Nephron progenitor cell (in vitro differentiated cells): Measurements from ENCODE around the gene PEX14.

Experiments
- DNase-seq: peaks from one replicate; pipeline ENCODE4 v3.0.0; 2021
- H3K27ac Mint-ChIP-seq: 2 replicates; pipeline ENCODE4 v1.8.0; 2021; ENCODE audit warnings: mild to moderate bottlenecking, moderate library complexity, mixed read lengths
- H3K27me3 Mint-ChIP-seq: 2 replicates; pipeline ENCODE4 v1.8.0; 2021; ENCODE audit warnings: mild to moderate bottlenecking, low read depth, mixed read lengths; ENCODE audit not compliant: poor library complexity
- H3K36me3 Mint-ChIP-seq: 2 replicates; pipeline ENCODE4 v1.8.0; 2021; ENCODE audit warnings: low read depth, mixed read lengths
- H3K4me1 Mint-ChIP-seq: 2 replicates; pipeline ENCODE4 v1.8.0; 2021; ENCODE audit warnings: mixed read lengths
- H3K4me3 Mint-ChIP-seq: 2 replicates; pipeline ENCODE4 v1.8.0; 2021; ENCODE audit warnings: mild to moderate bottlenecking, moderate library complexity, mixed read lengths
- H3K9me3 Mint-ChIP-seq: 2 replicates; pipeline ENCODE4 v1.8.0; 2021; ENCODE audit warnings: mild to moderate bottlenecking, moderate library complexity, mixed read lengths
- TF ChIP-seq, protein P1 (sequence below): fragments of 200-600 bp; sonication (generic); IDR thresholded peaks from 2 replicates; pipeline ENCODE4 v1.5.0; 2021; ENCODE audit warnings: antibody characterized with exemption

The PEX14 gene

GRCh38 chr1:10588640-10589039 lies 113.9 kb downstream of the PEX14 start:
- DNase-seq: no peak
- H3K9me3 Mint-ChIP-seq: peaks cover 26% of the 10 kb centered on the region
- no peak overlapping the region for H3K4me3 Mint-ChIP-seq
- peaks cover 26% of the 10 kb centered on the region for H3K36me3 Mint-ChIP-seq
- H3K27ac Mint-ChIP-seq: no peak overlapping the region
- H3K27me3 Mint-ChIP-seq: no peaks in the 10 kb centered on the region
- peaks cover 25% of the 10 kb centered on the region for H3K4me1 Mint-ChIP-seq
- TF ChIP-seq, protein P1, sequence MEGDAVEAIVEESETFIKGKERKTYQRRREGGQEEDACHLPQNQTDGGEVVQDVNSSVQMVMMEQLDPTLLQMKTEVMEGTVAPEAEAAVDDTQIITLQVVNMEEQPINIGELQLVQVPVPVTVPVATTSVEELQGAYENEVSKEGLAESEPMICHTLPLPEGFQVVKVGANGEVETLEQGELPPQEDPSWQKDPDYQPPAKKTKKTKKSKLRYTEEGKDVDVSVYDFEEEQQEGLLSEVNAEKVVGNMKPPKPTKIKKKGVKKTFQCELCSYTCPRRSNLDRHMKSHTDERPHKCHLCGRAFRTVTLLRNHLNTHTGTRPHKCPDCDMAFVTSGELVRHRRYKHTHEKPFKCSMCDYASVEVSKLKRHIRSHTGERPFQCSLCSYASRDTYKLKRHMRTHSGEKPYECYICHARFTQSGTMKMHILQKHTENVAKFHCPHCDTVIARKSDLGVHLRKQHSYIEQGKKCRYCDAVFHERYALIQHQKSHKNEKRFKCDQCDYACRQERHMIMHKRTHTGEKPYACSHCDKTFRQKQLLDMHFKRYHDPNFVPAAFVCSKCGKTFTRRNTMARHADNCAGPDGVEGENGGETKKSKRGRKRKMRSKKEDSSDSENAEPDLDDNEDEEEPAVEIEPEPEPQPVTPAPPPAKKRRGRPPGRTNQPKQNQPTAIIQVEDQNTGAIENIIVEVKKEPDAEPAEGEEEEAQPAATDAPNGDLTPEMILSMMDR: no peak

GRCh38 chr1:10589074-10589473 lies 114.3 kb downstream of the PEX14 start:
- H3K27ac Mint-ChIP-seq: no peak overlapping the region
- H3K36me3 Mint-ChIP-seq: peaks cover 21% of the 10 kb centered on the region
- TF ChIP-seq, protein P1: no peak
- no peak for DNase-seq
- H3K9me3 Mint-ChIP-seq: peaks cover 22% of the 10 kb centered on the region
- H3K4me1 Mint-ChIP-seq: peaks cover 26% of the 10 kb centered on the region
- peaks cover 1% of the 10 kb centered on the region for H3K27me3 Mint-ChIP-seq
- no peak overlapping the region for H3K4me3 Mint-ChIP-seq

DNA sequence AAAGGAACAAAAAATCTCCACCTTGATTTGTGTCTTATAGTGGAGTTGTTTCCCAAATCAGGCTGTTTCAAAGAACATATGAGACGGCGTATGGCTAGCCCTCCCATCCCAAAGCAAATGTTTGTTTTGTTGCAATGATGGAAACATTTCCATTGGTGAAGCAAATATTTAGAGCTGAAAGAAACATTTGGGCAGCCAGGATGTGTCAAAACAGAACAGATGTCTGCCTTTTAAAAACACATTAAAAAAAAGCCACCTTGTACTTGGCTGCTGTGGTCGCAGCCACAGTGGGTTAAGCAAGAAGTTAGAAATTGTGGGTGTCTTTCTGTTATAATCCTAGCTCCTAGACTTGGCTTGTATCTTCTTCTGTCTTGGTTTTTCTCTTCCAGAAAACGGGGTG lies 116.3 kb downstream of the PEX14 start:
- H3K4me1 Mint-ChIP-seq: peaks cover 32% of the 10 kb centered on the region
- TF ChIP-seq, protein P1: no peak
- DNase-seq: no peak
- H3K36me3 Mint-ChIP-seq: peaks cover 4% of the 10 kb centered on the region
- peaks cover 3% of the 10 kb centered on the region for H3K27me3 Mint-ChIP-seq
- H3K27ac Mint-ChIP-seq: no peak overlapping the region
- peaks cover 4% of the 10 kb centered on the region for H3K9me3 Mint-ChIP-seq
- no peak overlapping the region for H3K4me3 Mint-ChIP-seq

GRCh38 chr1:10592373-10592772 lies 117.6 kb downstream of the PEX14 start:
- no peak overlapping the region for H3K27ac Mint-ChIP-seq

DNA sequence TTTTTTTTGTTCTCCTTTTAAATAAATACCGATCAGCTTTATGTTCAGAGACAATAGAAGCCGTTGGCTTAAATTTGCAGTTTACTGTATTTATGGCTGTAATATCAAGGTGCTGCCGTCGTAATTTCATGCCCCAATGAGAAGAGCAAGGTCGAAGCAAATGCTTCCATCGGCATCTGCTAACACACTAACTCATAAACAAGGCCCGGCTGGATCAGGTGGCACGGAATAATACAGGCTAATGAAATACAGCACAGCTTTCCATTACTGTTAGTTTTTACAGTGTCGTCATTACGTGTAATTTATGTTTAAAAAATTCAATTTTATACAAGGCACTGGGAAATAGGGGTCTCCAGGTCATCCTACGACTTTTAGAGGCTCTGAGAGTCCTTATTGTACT lies 119.0 kb downstream of the PEX14 start:
- TF ChIP-seq, protein P1: no peak

More at GRCh38 chr1:10592373-10592772, 117.6 kb downstream of the PEX14 start:
- no peaks in the 10 kb centered on the region for H3K9me3 Mint-ChIP-seq
- peaks cover 3% of the 10 kb centered on the region for H3K27me3 Mint-ChIP-seq
- TF ChIP-seq, protein P1: no peak
- DNase-seq: no peak
- no peaks in the 10 kb centered on the region for H3K36me3 Mint-ChIP-seq
- peaks cover 36% of the 10 kb centered on the region for H3K4me1 Mint-ChIP-seq
- no peak overlapping the region for H3K4me3 Mint-ChIP-seq

DNA sequence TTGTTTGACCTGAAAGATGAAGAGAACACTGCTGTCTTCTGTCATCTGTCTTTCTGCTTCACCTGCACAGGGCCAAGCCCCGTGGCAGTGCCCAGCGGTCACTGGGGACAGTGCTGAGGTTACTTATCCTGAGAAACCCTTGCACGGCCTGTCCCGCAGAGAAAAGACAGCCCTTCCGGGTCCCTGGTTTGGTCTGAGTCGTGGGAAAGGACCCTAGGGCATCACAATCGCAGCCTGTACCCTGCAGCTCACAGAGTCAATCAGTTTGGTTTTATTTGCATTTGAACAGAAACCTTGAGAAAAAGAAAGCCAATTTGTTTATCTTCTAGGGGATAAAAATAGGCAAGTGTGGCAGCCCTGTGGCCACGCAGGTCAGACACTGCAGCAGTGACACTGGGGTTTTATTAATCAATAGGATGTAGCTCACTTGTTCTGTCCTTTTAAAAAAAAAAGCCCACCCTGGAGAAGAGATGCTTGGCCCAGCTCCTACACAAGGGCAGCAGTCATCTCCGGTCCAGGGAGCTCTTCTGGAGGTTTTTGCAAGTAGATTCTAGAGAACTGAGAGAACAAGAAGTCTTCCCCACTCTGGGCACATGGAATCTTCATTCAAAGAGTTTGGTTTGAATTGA lies 120.0 kb downstream of the PEX14 start:
- H3K4me1 Mint-ChIP-seq: peaks cover 54% of the 10 kb centered on the region
- H3K9me3 Mint-ChIP-seq: no peaks in the 10 kb centered on the region
- peak overlapping the region; percentile 25 for H3K27ac Mint-ChIP-seq
- peaks cover 3% of the 10 kb centered on the region for H3K27me3 Mint-ChIP-seq
- no peak overlapping the region for H3K4me3 Mint-ChIP-seq
- DNase-seq: no peak
- TF ChIP-seq, protein P1: no peak
- no peaks in the 10 kb centered on the region for H3K36me3 Mint-ChIP-seq

More for the DNA sequence above, 119.0 kb downstream of the PEX14 start:
- Mint-ChIP-seq H3K4me3 (no peak overlapping the region), H3K27ac (no peak overlapping the region), H3K36me3 (no peaks in the 10 kb centered on the region), H3K27me3 (peaks cover 3% of the 10 kb centered on the region), H3K9me3 (no peaks in the 10 kb centered on the region), H3K4me1 (peaks cover 48% of the 10 kb centered on the region)
- DNase-seq: no peak
